NCI-H510A treated with DMSO at 0.1 percent for 48 hours (cell line): ENCODE data around the gene GAPDH.
"Not testable (repeated sequence)": the region's sequence is repeated elsewhere in the genome, so short reads cannot be mapped to it uniquely, and the experiment has no call there.

ENCODE experiments used
- DNase-seq: peaks from one replicate; lab custom pipeline; 2025; lab: John Stamatoyannopoulos, UW

Gene GAPDH

DNA sequence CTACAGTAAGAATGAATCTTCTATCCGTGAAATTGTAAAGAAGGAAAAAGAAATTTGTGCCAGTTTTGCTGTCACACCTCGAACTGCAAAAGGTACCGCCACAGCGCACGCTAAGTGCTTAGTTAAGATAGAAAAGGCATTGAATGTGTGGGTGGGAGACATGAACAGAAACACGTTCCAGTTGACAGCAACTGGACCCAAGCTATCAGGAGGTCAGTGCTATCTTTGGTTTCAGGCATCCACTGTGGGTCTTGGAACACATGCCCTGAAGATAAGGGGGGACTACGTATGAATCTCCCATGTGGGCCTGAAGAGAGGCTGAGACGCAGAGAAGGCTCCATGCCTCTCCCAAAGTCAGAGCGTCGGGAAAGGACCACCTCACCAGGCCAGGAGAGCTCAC lies 11.7 kb downstream of the GAPDH start:
- no peak for DNase-seq

DNA sequence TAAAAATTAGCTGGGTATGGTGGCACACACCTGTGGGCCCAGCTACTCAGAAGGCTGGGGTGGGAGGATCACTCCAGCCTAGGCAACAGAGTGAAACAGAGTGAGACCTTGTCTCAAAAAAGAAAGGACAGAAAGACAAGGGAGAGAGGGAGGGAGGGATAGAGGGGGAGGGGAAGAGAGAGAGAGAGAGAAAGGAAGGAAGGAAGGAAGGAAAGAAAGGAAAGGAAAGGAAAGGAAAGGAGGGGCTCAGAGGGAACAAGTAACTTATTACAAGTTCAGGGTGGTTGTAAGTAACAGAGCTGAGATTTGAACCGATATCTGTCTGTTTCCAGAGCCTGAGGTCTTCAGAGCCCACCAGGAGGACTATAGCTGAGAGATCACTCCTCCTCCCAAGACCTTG lies 13.2 kb downstream of the GAPDH start:
- no peak for DNase-seq

DNA sequence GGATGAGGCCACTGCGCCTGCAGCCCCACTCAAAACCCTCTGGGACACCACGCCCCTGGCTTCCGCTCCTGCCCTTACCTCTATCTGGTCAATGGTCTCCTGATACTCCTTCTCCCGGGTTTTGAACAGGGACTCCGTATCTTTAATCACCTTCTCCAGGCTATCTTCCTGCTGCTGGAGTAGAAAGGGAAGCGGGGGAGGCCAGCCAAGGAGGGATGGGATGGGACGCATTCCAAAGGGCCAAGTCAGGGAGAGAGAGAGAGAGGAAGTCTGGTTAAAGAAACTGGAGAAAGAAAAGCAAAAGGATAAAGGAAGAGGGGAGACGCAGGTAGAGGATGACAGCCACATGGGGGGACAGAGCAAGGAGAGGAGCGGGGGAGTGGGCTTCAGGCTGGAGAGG lies 13.7 kb downstream of the GAPDH start:
- DNase-seq = no peak

DNA sequence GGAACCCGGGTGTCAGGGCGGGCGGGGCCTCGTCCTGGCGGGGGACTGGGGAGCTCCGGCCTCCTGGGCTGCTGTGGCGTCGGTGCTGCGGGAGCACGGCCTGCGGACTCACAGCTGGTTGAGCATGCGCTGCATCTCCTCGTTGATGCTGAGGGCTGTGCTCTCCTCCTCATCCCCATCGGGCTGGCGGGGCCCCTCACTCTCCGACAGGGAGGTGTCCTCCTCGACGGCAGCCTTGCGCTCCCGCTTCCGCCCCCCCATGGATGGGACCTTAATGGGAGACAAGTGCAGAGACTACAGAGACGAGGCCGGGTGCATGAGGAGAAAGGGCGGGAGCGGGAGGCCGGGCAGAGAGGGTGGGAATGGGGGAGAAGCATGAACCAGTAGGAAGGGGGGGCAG lies 14.2 kb downstream of the GAPDH start:
- DNase-seq = no peak

DNA sequence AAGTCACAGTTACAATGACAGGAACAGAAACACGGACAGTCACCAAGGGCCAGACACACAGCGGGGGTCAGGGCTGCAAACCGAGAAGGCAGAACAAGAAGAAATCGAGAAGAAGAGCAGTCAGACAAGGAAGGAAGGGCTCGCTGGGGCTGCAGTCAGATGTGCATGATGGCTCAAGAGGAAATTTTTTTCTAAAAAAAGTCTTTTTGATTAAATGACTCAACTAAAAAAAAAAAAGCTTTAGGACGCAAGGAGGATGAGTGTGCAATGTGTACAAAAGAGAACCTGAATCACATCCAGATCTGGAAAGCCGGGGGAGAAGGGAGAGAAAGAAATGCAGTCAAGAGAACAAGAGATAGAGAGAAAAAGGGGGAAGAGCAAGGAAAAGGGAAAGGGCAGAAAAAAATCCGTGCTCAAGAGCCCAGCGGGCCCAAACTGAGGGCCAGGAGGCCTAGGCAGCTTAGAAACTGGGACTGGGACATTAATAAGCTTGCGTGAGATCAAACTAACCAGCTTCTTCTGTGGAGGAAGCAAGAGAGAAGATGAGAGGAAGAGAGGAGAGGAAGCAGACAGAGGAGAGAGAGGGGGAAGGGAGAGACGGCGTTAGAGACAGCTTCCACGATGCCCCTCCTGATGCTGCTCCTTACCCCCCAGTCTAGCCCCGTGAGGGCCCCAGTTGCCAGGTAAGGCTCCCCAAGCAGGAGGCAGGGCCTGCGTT lies 14.8 kb downstream of the GAPDH start:
- DNase-seq = no peak

DNA sequence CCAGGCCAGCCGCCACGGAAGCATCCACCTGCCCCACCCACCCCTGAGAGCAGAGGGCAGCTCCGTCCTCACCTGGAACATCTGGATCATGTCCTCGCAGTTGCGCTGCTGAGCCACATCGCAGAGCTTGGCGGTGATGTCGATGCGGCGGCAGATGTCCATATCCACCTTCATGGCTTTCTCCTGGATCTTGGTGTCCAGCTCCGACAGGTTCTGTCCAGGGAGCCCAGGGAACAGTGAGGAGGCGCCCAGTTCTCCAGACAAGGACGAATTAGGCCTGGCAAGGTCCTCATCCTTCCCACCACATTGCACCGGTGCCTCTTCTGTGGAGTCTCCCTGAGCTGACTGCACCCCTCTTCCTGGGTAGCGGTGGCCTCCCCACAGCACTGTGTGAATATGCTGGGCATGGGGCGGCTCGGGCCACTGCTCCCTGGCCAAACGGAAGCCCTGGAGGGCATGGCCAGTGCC lies 15.4 kb downstream of the GAPDH start:
- no peak for DNase-seq

DNA sequence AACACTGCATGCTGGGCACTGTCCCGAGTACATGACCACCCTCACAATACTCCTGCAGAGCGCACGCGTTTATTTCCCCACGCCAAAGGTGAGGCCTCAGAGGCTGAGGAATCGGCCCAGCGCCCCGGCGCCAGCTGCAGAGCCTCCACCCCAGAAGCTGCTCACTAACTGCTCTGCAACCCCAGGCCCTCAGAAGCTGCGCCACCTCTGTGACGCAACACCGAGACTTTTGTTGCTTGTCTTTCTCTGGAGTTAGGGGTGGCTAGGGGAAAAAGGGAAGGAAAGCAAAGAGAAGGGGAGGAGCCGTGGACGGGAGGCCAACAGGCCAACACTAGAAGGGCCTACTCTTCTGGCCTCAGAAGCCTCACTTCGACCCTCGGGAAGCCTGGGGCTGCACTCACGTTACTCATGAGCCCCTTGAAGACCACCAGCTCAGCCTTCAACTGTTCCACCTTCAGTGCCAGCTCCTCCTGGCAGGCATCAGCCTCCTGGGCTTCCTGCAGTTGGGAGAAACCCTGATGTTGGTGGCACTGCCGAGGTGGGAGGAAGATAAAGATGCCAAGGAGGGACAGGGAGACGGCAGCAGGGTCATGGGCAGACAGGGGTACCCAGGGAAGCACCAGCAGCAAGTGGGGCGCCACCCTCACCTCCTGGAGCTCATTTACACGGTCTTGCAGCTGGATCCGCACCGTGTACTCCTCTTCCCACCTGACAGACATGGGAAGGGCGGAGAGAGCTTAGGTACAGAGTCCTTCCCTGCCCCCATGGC lies 16.2 kb downstream of the GAPDH start:
- no peak for DNase-seq

DNA sequence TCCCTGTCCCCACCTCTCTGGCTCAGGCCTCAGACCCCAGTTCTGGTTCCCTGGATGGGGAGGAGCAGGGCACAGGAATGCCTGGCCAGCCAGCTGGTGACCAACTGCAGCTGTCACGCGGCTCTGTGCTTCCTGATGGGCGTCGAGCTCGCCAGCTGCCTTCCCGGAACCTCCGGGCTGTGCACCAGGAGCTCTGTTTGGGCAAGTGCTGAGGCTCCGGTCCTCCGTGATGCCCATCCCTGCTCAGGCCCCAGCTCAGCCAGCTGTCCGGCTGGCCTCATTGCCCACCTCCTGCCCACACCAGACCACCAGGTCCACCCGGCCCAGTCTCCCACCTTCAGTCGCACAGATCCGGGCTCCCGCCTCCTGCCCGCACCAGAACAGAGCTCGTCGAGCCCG lies 16.7 kb downstream of the GAPDH start:
- no peak for DNase-seq

DNA sequence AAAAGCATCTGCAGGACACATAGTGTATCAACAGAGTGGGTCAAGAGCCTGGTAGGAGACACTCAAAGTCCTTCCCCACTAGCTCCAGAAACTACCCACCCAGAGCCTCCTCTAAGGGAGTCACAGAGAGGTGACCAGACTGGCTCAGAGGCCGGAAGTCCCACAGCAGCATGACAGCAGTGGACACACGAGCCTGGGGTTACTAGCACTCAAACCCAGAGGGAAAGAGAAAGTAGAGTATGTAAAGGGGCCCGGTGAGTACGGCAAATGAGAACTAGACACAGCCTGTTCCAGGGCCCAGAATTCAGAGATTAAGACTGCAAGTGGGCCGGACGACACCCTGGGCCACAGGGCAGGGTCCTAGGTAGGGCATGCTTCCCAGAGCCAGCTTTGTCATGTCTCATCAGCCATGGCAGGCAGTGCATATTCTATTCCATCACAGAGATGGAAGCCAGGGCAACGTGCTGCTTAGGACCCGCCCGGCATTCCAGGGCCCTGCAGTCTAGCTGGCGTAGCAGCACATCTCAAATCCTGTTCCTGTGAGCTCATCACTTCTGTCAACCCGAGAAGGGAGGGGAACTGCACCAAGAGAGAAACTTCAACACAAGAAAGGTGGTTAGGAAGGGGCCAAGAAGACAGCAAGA lies 17.3 kb downstream of the GAPDH start:
- DNase-seq = no peak

DNA sequence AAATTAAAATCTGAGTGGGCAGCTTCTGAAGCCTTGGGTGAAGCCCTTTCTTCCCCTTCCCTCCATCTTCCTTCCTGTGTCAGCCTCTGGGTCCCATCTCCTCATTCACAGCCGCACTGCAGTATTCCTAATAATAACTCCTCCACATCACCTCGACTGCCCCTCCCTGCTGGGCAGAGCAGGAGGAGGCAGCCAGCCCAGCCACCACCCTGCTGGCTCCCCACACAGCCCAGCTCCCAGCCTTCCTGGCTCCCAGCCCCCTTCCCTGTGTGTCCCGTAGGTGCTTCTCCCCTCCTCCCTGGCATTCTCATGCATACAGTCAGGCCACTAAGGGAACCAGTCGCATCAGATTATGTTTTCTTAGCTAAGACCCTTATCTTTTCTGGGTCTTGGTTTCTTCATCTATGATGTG lies 17.8 kb downstream of the GAPDH start:
- no peak for DNase-seq

DNA sequence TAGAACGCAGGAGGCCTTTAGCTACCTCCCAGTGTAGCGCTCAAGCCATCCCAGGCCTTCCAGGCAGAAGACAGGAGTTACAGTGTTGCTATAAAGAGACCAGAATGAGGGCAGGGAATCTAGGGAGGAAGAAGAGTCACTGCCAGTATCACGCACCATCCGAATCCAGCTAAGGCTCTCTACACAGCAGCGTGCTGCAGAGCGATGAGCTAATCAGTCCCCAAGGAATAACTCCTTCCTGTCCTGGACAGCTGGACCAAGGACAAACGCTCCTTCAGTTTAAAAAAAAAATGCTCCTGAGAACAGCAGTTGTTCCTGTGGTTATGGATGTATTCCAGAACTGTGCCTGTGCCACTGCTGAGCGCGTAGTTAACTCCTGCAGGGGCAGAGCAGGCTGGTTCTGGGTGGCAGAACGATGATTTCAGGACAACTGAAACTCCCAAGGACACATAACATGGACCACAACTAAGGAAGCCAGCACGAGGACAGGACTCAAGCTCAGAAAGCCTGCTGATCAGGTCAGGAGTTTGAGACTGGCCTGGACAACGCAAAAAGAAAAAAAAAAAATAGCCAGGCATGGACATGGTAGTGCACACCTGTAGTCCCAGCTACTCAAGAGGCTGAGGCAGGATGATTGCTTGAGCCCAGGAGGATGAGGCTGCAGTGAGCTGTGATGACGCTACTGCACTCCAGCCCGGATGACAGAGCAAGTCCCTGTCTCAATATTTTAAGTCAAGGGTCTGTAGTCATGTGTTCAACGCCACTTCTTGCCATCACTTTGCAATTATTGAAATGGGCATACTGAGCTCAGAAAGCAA lies 18.9 kb downstream of the GAPDH start:
- DNase-seq = no peak

DNA sequence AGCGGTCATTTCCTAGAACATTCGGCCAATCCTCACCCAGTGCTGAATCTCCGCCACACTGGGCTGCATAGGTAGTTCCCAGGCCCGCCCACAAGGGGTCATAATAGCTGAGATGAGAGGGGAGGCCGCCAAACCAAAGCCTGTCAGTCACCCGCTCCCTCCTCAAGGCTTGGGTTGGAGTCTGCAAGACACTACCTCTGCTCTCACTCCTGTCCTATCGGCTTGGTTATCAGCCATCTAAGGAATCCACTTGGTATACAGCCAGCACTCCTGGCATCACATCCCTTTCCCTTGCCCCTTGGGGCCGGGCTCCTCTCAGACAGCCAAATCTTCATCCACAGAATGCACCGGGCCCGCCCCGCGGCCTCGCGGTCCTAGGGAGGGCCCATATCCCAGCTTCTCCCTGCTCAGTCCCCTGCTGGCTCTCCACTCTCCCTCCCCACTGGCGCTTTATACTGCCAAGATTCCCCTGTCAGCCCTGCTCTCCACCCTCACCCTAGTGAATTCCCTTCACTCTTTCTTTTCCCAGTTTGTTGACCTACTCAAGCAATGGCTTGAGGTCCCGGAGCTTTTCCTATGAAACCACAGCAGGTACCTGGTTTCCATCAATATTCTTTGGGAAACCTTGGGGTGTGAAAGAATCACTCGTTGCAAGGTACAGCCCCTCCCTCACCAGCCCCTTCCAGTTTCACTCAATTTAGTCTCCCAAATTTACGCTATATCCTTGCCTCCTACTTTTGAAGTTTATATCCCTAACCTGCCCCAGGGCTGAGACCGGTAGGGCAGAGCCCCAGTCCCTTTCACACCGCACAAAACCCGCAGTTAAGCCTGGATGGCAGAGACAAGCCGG lies 20.1 kb downstream of the GAPDH start:
- DNase-seq = no peak

DNA sequence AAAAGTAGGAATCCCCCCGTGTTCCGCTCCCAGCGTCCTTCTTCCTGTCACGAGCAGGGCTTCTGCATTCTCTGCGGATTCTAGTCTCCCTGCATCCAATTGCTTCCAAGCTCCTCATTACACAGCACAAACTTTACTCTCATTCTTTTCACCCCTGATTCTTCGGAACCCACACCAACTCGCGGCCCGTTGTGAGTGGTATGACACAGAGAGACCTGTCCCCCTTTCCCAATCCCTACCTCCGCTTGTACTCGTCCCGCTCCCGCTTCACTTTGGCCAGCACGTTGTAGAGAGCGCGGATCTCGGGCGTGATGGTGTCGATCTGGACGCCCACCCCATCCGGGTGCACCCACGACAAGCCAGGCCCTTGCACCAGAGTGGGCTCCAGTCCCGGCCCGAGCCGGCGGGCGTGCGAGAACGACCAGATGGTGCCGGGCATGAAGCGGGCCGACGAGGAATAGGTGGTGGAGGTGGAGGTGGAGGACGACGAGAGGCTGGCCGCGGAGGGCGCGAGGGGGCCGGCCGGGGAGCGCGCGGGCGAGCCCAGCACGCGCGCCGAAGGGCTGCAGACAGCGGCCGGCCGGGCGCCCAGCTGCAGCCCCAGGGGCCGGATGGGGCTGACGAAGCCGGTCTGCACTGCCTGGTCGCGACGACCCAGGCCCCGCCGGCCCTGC lies 20.8 kb downstream of the GAPDH start:
- DNase-seq = no peak

DNA sequence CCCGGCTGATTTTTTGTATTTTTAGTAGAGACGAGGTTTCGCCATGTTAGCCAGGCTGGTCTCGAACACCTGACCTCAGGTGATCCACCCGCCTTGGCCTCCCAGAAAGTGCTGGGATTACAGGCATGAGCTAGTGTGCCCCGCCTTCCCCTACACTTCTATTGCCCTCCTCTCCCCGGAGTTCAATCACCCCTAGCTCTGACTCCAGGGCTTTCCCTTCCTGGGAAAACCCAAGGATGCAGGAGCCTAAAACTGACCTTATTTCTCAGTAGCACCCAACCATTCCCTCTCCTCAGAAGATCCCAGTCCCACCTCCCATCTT lies 22.1 kb downstream of the GAPDH start:
- DNase-seq = not testable (repeated sequence)

DNA sequence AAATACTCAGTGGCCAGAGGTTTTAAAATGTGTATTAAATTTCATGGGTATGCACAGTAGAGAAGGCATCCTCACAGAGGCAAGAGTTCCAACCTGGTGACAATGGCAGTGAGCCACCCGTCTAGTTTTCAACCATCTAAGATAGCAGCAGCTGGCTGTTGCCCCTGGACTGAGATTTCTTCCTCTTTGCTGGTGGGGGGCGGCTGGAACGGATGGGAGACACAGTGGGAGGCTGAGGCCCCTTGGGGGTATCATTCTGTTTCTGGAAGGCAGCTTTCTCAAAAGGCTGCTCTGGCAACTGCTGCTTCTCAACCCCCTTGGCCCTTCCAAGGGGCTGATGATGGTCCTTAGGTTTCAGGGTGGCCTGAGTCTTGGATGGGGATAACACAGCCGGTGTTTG lies 22.5 kb downstream of the GAPDH start:
- DNase-seq = no peak

DNA sequence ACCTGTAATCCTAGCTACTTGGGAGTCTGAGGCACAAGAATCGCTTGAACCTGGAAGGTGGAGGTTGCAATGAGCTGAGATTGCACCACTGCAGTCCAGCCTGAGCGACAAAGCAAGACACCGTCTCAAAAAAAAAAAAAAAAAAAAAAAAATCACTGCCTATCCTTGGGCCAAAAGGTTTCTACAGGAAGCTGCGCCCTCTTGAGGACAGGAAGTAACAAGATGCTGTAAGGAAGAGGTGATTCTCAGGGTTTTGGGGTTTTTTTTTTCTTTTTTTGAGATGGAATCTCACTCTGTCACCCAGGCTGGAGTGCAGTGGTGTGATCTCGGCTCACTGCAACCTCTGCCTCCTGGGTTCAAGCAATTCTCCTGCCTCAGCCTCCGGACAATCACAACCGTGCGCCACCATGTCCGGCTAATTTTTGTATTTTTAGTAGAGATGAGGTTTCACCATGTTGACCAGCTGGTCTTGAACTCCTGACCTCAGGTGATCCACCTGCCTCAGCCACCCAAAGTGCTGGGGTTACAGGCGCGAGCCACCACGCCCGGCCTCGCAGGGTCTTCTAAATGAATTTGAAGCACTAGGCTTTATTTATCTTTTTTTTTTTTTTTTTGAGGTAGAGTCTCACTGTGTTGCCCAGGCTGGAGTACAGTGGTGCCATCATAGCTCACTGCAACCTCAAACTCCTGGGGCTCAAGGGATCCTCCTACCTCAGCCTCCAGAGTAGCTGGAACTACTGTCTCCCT lies 23.9 kb downstream of the GAPDH start:
- DNase-seq = not testable (repeated sequence)

DNA sequence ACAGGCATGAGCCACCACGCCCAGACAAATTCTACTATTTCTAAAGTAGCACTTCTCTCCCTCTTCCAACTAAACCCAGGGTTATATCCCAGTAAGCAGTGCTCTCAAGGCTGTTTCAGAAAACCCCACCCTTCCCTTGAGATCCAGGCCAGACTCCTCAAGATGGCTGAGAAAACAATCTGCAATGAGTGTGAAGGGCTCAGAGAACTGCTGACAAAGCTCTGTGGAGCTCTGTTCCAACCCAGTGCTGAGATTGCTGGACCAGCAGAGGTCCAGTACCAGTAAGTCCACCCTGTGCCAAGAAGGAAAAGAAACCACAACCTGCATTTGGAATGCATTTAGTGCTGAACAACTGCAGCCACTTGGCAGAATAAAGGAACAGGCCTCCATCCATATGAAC lies 25.2 kb downstream of the GAPDH start:
- DNase-seq = no peak

DNA sequence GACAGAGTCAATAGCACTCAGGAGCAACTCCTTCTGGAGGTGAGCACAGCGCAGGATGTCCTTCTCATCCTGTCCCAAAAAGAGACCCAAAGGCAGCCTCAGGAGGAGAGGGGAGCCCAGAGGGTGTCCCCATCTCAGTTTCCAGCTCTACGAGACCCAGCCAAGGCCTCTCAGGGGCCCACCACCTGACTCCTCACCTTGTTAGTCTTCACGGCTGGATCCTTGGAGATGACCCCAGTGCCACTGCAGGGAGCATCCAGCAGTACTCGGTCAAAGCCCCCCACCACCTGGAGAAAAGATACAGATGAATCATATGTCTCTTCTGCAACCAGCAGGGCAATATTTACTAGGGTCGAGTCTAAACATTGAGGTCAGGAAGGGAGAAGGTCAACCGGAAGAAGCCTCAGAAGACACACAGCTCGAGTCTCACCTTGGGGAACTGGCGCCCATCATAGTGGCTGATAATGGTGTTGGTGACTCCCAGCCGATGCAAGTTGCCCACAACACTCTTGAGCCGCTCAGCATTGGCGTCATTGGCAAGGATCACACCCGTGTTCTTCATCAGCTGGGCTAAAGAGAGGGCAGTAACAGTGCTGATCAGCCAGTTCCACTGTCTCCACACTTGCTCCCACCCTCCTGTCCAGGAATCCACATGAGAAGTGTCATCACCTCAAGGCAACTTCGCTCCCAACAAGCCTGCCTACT lies 26.3 kb downstream of the GAPDH start:
- no peak for DNase-seq

DNA sequence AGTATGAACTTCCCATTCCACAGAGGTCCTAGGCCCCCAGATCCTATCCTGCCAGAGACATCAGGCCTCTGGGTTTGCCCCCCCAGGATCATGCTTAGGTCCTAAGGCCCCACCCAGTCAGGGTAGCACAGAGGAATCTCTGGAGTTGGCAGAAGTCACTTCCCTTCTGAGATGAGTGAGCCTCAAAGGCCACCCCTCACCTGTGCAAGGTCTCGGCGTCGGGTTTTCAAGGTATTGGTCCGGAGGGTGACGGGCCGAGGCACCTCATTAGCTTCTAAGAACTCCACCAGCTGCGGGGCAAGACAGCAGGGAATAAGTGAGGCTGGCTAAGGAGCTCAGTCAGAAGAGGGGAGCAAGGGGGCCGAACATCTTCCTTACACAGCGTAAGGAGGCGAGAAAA lies 28.6 kb downstream of the GAPDH start:
- no peak for DNase-seq
